Retinal pigment epithelial cell (primary cell): ENCODE data around the gene FOXF1.

Experiments
- DNase-seq: peaks from one replicate; pipeline ENCODE4 v3.0.0-alpha.2; 2010; ENCODE audit warnings: low read depth
- H3K4me3 ChIP-seq: 2 replicates; pipeline ENCODE4 v1.5.1; 2011; ENCODE audit warnings: mild to moderate bottlenecking, low read length, control low read depth, moderate library complexity
- TF ChIP-seq, protein P1 (sequence below): conservative IDR thresholded peaks from 2 replicates; pipeline ENCODE4 v1.5.1; 2011; ENCODE audit warnings: low read depth, low read length, control low read depth, inconsistent platforms

FOXF1 gene

DNA sequence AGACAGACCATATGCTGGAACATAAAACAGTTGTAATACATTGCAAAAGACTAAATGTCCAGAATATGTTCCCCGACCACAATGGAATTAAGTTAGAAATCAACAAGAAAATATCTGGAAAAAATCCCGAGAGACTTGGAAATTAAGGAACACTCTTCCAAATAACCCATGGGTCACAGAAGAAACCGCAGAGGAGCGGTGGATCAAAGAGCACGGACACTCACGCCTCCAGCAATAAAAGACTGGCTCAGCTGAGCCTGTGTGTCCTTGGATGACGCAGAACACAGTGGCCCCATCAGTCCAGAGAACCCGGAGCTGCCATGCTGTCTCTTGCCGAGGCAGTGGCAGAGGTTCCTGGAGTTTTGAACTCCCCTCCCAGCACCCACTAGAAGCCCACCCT is 30.9 kb upstream of the FOXF1 start:
- no peak overlapping the region for H3K4me3 ChIP-seq
- no peak for DNase-seq
- TF ChIP-seq, protein P1, sequence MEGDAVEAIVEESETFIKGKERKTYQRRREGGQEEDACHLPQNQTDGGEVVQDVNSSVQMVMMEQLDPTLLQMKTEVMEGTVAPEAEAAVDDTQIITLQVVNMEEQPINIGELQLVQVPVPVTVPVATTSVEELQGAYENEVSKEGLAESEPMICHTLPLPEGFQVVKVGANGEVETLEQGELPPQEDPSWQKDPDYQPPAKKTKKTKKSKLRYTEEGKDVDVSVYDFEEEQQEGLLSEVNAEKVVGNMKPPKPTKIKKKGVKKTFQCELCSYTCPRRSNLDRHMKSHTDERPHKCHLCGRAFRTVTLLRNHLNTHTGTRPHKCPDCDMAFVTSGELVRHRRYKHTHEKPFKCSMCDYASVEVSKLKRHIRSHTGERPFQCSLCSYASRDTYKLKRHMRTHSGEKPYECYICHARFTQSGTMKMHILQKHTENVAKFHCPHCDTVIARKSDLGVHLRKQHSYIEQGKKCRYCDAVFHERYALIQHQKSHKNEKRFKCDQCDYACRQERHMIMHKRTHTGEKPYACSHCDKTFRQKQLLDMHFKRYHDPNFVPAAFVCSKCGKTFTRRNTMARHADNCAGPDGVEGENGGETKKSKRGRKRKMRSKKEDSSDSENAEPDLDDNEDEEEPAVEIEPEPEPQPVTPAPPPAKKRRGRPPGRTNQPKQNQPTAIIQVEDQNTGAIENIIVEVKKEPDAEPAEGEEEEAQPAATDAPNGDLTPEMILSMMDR = no peak

DNA sequence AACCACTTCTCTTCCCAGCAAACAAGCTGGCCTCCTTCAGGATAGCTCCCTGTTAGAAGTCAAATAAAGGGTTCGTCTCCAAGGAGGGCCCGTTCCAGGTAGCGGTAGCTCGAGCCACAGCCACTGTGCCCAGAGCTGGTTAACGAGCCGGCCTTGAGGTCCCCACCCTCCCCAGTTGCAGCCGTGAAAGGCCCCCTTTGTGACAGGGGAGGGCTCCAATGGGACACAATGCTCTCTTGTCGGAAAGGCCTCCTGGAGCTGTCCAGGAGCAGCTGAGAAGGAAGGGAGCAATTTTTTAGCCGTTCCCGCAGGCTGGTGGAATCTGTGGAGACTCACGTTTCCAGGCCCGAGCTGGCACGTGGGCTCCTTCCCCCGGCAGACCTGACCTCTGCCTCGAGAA is 29.9 kb upstream of the FOXF1 start:
- DNase-seq = no peak
- no peak overlapping the region for H3K4me3 ChIP-seq
- TF ChIP-seq, protein P1 = no peak

DNA sequence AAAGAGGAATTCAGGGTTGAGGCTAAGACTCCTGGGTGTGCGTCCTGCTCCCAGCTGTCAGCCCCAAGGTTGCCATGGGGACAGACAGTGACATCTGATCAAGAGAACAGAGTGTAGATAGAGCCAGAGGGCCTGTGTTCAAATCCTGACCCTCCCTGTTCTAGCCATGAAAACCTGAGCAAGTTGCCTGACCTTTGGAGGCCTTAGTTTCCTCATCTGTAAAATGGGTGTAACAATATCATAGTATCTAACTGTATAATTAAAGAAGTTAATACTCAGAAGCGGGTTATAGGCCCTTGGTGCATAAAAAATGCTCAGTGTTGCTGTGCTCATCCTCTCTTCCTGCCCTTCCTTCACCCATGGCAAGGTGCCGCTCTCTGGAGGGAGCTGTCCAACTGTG is 28.7 kb upstream of the FOXF1 start:
- no peak overlapping the region for H3K4me3 ChIP-seq
- DNase-seq = no peak
- TF ChIP-seq, protein P1 = no peak

DNA sequence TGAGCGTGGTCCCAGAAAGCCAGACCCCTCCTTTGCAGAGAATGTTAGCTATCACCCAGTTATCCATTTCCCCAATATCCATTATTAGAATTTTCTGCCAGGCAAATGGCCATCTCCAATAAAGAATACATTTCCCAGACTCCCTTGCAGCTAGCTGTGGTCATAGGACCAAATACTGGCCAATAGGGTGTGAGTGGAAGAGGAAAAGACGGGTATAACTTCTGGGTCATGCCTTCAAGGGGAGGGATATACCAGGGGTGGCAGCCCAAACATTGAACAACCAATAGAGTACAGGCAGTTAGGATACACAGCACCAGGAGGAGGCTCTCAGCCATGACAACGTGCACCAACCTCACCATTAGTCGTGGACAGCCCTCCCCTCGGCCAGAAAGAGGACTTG is 26.1 kb upstream of the FOXF1 start:
- no peak overlapping the region for H3K4me3 ChIP-seq
- DNase-seq = no peak
- TF ChIP-seq, protein P1 = no peak

DNA sequence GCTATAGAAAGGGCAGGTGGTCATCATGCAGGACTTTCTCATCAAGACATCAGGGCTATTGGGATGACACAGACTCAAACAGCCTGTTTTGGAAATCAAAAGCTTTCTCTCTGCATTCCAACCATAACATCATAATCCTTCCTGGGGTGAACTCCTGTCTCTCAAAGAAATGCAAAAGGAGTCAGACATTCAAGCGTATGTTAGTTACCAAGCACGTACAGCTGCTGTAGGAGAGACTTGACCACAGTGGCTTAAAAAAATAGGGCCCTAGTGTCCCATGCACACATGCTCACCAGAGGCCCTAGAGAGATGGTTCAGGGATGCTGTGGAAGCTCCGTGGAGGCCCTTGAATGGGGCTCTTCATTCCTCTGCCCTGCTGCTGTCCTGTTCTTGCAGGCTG is 24.6 kb upstream of the FOXF1 start:
- TF ChIP-seq, protein P1 = no peak

DNA sequence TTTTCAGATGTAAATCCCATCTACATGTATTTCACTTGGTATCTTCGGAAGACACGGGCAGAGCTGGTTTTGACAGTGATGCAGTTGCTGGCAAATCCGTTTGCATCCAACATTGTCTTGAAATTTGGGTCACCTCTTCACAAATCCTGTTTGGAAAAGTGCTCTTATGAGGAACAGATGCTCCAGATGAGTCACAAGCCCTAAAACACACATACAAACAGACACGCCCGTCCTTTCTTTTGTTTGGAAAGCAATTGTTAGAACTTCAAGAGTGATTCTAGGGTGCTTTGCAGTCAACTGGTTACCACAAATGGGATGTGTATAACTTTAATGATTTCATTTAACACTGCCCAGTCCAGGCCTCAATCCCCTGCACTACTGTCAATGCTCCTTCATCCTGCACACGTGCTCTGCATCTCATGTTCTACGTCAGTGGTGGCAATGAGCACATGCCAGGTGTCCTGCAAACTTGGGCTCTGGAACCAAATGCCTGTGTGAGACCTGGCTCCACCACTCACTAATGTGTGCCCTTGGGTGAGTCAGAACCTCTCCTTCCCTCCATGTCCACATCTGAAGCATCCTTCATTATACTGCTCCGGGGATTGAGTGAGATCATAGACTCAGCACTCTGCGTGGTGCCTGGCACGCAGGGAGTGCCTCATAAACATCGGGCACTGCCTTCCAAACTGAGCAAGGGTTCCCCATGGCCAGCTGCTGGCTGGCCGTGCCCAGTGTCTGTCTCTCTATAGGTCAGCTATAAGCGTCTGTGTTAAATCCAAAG is 19.3 kb upstream of the FOXF1 start:
- DNase-seq = no peak
- TF ChIP-seq, protein P1 = no peak
- no peak overlapping the region for H3K4me3 ChIP-seq

More for the DNA sequence above, 24.6 kb upstream of the FOXF1 start:
- no peak overlapping the region for H3K4me3 ChIP-seq
- no peak for DNase-seq

DNA sequence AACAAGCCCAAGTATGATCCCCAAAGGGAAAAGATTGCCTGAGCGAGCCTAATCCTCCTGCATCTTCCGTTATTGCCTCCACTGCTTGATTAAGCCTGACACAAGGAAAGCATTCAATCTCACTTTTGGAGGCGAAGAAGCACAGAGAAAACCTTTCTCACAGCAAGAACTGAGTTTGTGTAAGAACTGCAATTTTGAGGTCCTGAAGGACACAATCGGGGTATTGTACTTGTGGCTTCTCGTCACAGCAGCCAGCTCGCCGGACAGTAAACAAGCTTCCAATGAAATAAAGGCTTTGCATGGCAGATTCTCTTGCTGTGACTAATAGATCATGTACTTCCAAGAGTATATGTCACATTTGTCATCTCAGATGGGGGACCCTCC is 18.7 kb upstream of the FOXF1 start:
- H3K4me3 ChIP-seq = no peak overlapping the region
- TF ChIP-seq, protein P1 = no peak
- no peak for DNase-seq
